Measurements from ENCODE around the gene G6PC2. TPM values are rescaled to one million over a fixed set of nuclear protein-coding genes. Genes with fewer than 3 reads are reported as not detected.
"Not testable (repeated sequence)": the region's sequence is repeated elsewhere in the genome, so short reads cannot be mapped to it uniquely, and the experiment has no call there.

G6PC2 gene
- total RNA-seq, 1 donor from 2014 or later: not detected

GRCh38 chr2:168929031-168929430 is 27.9 kb downstream of the G6PC2 start:
- Histone ChIP-seq H3K27ac (no peak overlapping the region), H3K4me1 (no peaks in the 10 kb centered on the region), H3K36me3 (no peaks in the 10 kb centered on the region), H3K27me3 (no peaks in the 10 kb centered on the region), H3K9me3 (no peaks in the 10 kb centered on the region), H3K4me3 (no peak overlapping the region)
- DNase-seq (ENCODE audit: low spot score in 2 of 2): no peak
- no peak for TF ChIP-seq CTCF (IDR thresholded peaks at IDR 0.05)
- intact Hi-C loops (cut with DNase I): no loop called here

GRCh38 chr2:168930242-168930641 is 29.2 kb downstream of the G6PC2 start:
- H3K4me3 ChIP-seq: no peak overlapping the region

GRCh38 chr2:168932174-168932573 is 31.1 kb downstream of the G6PC2 start:
- H3K4me3 ChIP-seq; H3K27ac ChIP-seq; DNase-seq (ENCODE audit: low spot score in 2 of 2); H3K27me3 ChIP-seq; H3K4me1 ChIP-seq; H3K9me3 ChIP-seq; intact Hi-C loops (cut with DNase I); H3K36me3 ChIP-seq: not testable (repeated sequence)

More at GRCh38 chr2:168930242-168930641, 29.2 kb downstream of the G6PC2 start:
- DNase-seq (ENCODE audit: low spot score in 2 of 2): no peak
- no peak for TF ChIP-seq CTCF (IDR thresholded peaks at IDR 0.05)
- Histone ChIP-seq H3K9me3 (no peaks in the 10 kb centered on the region), H3K27me3 (no peaks in the 10 kb centered on the region), H3K4me1 (no peaks in the 10 kb centered on the region), H3K36me3 (no peaks in the 10 kb centered on the region), H3K27ac (no peak overlapping the region)
- intact Hi-C loops (cut with DNase I): no loop called here

GRCh38 chr2:168934826-168935225 is 33.7 kb downstream of the G6PC2 start:
- intact Hi-C loops (cut with DNase I): no loop called here
- Histone ChIP-seq H3K27me3 (no peaks in the 10 kb centered on the region), H3K36me3 (no peaks in the 10 kb centered on the region), H3K27ac (no peak overlapping the region), H3K9me3 (no peaks in the 10 kb centered on the region), H3K4me3 (no peak overlapping the region), H3K4me1 (no peaks in the 10 kb centered on the region)
- no peak for TF ChIP-seq CTCF (IDR thresholded peaks at IDR 0.05)
- DNase-seq (ENCODE audit: low spot score in 2 of 2): no peak

GRCh38 chr2:168935810-168936581 is 34.9 kb downstream of the G6PC2 start:
- intact Hi-C loops (cut with DNase I): no loop called here
- TF ChIP-seq CTCF (IDR thresholded peaks at IDR 0.05): no peak
- Histone ChIP-seq H3K27ac (no peak overlapping the region), H3K36me3 (no peaks in the 10 kb centered on the region), H3K4me1 (no peaks in the 10 kb centered on the region), H3K9me3 (no peaks in the 10 kb centered on the region), H3K27me3 (no peaks in the 10 kb centered on the region), H3K4me3 (no peak overlapping the region)
- no peak for DNase-seq (ENCODE audit: low spot score in 2 of 2)

GRCh38 chr2:168939061-168939460 is 38.0 kb downstream of the G6PC2 start:
- intact Hi-C loops (cut with DNase I): no loop called here
- no peak for DNase-seq (ENCODE audit: low spot score in 2 of 2)
- Histone ChIP-seq H3K4me1 (no peaks in the 10 kb centered on the region), H3K9me3 (no peaks in the 10 kb centered on the region), H3K4me3 (no peak overlapping the region), H3K36me3 (no peaks in the 10 kb centered on the region), H3K27ac (no peak overlapping the region), H3K27me3 (no peaks in the 10 kb centered on the region)
- no peak for TF ChIP-seq CTCF (IDR thresholded peaks at IDR 0.05)

Measured in ascending aorta (tissue), 2 donors.